Erythroblast (primary cell): ENCODE results near the gene TMEM52.

Source experiments
- GATA1 ChIP-seq: IDR thresholded peaks from 2 replicates; pipeline ENCODE4 v1.6.1; 2011; ENCODE audit warnings: low read depth, mild to moderate bottlenecking, control low read depth, low read length, moderate library complexity
- POLR2A ChIP-seq: IDR thresholded peaks from 2 replicates; pipeline ENCODE4 v1.6.1; 2011; ENCODE audit warnings: mild to moderate bottlenecking, low read length

- TF ChIP-seq POLR2A (no peak), GATA1 (no peak)
Observed at GRCh38 chr1:1877865-1878436, 41.1 kb downstream of the TMEM52 start.
